ENCODE results near the gene TP53I13.

TP53I13 gene

DNA sequence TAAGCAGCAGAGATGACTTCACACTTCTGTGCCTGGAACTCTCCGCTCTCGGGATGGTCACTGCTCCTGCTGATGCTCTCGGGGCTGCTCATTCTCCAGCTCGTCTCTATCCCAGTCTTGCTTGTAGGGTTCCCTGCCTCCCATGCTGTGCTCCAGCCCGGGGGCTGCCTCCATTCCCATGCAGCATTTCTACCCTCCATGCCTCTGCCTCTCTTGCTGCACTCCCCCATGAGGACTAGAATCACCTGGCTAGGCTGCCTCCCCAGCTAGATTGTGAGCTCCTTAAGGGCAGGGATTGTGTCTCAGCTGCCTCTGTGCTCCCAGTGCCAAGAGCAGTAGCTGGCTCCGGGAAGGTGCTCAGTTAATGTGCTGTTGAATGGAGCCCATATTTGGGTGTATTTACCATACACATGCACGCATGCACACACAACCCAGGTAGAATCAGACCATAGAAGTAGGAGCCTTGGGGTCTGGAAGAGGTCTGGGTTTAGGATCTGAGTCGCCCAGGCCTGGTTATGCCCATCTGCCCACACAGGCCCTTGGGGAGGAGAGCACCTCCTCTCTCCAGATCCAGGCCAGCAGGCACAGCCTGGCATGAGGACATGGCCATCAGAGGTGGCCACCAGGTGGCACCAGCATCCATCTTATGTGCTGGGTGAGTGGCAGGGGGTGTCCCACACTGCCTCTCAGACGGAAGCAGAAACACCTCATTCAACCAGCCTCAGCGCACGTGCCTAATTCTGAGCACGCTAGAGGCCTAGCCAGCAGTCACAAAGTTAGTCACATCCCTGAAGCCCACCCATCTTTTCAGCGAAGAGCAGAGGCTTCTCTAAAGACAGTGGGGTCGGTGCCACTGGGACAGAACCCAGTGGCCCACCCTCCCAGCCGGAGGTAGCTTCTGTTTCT, 11.6 kb downstream of the TP53I13 start:
- Histone ChIP-seq H3K9me3 (ENCODE audit: control insufficient read depth, insufficient read depth, low read depth, low read length) (no peaks in the 10 kb centered on the region), H3K4me3 (ENCODE audit: low read depth, low read length) (no peak overlapping the region), H3K27ac (ENCODE audit: extremely low read depth, low read depth, low read length) (no peak overlapping the region), H3K4me1 (ENCODE audit: control insufficient read depth, insufficient read depth, low read length) (no peaks in the 10 kb centered on the region), H3K36me3 (ENCODE audit: control insufficient read depth in 2 of 2, insufficient read depth in 1 of 2, low read length in 2 of 2) (peaks cover 11 to 92% of the 10 kb centered on the region in 2 experiments; a peak in 2 of 3 replicates)
- ChIA-PET POLR2A (interaction anchor here (1.2 to 2.0 kb wide), 2 partner anchors 12 to 14 kb away, joined by 4 to 14 read pairs; no protein-coding TSS in a partner anchor), CTCF (interaction anchor here (0.5 to 5.9 kb wide), 17 partner anchors 11 to 759 kb away, joined by 3 to 74 read pairs (median 4); partner anchors contain the start of genes ANKRD13B and TP53I13)
- TF ChIP-seq ZNF600 (tag by site-specific recombination; IDR thresholded peaks at IDR 0.05) (peak; percentile 40), ZBTB48 (tag by site-specific recombination; IDR thresholded peaks at IDR 0.05) (0 out of 2 replicates have a peak, but pooled peaks have one; percentile 27), KLF16 (tag by site-specific recombination; IDR thresholded peaks at IDR 0.05) (peak; percentile 72; the same call in 1 of the 2 replicates), ZBTB8A (tag by site-specific recombination; IDR thresholded peaks at IDR 0.05) (peak; percentile 38; the same call in 1 of the 2 replicates), ZNF76 (tag by site-specific recombination; IDR thresholded peaks at IDR 0.05; ENCODE audit: borderline replicate concordance, low read depth) (peak; percentile 71; the same call in 1 of the 2 replicates), ZNF521 (tag by site-specific recombination; IDR thresholded peaks at IDR 0.05) (no peak), ZNF830 (tag by site-specific recombination; IDR thresholded peaks at IDR 0.05; ENCODE audit: low read depth) (no peak), GLIS1 (tag by site-specific recombination; IDR thresholded peaks at IDR 0.05) (peak; percentile 78), ZXDB (tag by site-specific recombination; IDR thresholded peaks at IDR 0.05) (no peak), ZNF335 (tag by site-specific recombination; conservative IDR thresholded peaks at IDR 0.05) (peak; percentile 25; the same call in 1 of the 2 replicates), OSR2 (tag by site-specific recombination; IDR thresholded peaks at IDR 0.05) (peak; percentile 65; the same call in 1 of the 2 replicates), ZNF2 (tag by site-specific recombination; IDR thresholded peaks at IDR 0.05) (peak; percentile 45; the same call in 1 of the 2 replicates), ZNF707 (tag by site-specific recombination; IDR thresholded peaks at IDR 0.05) (no peak), ZNF548 (tag by site-specific recombination; IDR thresholded peaks at IDR 0.05) (no peak), ZNF157 (tag by site-specific recombination; IDR thresholded peaks at IDR 0.05) (no peak), ZNF624 (tag by site-specific recombination; IDR thresholded peaks at IDR 0.05) (no peak), KLF8 (tag by site-specific recombination; IDR thresholded peaks at IDR 0.05) (no peak), ZNF133 (tag by site-specific recombination; IDR thresholded peaks at IDR 0.05) (no peak), ZBTB20 (tag by site-specific recombination; IDR thresholded peaks at IDR 0.05) (no peak), ZNF777 (tag by site-specific recombination; IDR thresholded peaks at IDR 0.05; ENCODE audit: borderline replicate concordance) (no peak), KLF1 (tag by site-specific recombination; IDR thresholded peaks at IDR 0.05) (no peak), GFI1B (tag by site-specific recombination; IDR thresholded peaks at IDR 0.05) (no peak), ZNF132 (tag by site-specific recombination; IDR thresholded peaks at IDR 0.05; ENCODE audit: borderline replicate concordance) (no peak)
- TF ChIP-seq, protein P1, sequence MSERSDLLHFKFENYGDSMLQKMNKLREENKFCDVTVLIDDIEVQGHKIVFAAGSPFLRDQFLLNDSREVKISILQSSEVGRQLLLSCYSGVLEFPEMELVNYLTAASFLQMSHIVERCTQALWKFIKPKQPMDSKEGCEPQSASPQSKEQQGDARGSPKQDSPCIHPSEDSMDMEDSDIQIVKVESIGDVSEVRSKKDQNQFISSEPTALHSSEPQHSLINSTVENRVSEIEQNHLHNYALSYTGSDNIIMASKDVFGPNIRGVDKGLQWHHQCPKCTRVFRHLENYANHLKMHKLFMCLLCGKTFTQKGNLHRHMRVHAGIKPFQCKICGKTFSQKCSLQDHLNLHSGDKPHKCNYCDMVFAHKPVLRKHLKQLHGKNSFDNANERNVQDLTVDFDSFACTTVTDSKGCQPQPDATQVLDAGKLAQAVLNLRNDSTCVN (tag by site-specific recombination; optimal IDR thresholded peaks at IDR 0.05): peak; percentile 9
- TF ChIP-seq, protein P2, sequence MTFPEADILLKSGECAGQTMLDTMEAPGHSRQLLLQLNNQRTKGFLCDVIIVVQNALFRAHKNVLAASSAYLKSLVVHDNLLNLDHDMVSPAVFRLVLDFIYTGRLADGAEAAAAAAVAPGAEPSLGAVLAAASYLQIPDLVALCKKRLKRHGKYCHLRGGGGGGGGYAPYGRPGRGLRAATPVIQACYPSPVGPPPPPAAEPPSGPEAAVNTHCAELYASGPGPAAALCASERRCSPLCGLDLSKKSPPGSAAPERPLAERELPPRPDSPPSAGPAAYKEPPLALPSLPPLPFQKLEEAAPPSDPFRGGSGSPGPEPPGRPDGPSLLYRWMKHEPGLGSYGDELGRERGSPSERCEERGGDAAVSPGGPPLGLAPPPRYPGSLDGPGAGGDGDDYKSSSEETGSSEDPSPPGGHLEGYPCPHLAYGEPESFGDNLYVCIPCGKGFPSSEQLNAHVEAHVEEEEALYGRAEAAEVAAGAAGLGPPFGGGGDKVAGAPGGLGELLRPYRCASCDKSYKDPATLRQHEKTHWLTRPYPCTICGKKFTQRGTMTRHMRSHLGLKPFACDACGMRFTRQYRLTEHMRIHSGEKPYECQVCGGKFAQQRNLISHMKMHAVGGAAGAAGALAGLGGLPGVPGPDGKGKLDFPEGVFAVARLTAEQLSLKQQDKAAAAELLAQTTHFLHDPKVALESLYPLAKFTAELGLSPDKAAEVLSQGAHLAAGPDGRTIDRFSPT (tag by site-specific recombination; IDR thresholded peaks at IDR 0.05): 0 out of 2 replicates have a peak, but pooled peaks have one; percentile 15
- TF ChIP-seq, protein P3, sequence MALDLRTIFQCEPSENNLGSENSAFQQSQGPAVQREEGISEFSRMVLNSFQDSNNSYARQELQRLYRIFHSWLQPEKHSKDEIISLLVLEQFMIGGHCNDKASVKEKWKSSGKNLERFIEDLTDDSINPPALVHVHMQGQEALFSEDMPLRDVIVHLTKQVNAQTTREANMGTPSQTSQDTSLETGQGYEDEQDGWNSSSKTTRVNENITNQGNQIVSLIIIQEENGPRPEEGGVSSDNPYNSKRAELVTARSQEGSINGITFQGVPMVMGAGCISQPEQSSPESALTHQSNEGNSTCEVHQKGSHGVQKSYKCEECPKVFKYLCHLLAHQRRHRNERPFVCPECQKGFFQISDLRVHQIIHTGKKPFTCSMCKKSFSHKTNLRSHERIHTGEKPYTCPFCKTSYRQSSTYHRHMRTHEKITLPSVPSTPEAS (tag by site-specific recombination; IDR thresholded peaks at IDR 0.05): no peak
- TF ChIP-seq, protein P4, sequence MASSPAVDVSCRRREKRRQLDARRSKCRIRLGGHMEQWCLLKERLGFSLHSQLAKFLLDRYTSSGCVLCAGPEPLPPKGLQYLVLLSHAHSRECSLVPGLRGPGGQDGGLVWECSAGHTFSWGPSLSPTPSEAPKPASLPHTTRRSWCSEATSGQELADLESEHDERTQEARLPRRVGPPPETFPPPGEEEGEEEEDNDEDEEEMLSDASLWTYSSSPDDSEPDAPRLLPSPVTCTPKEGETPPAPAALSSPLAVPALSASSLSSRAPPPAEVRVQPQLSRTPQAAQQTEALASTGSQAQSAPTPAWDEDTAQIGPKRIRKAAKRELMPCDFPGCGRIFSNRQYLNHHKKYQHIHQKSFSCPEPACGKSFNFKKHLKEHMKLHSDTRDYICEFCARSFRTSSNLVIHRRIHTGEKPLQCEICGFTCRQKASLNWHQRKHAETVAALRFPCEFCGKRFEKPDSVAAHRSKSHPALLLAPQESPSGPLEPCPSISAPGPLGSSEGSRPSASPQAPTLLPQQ (tag by site-specific recombination; IDR thresholded peaks at IDR 0.05): peak; percentile 36; the same call in 1 of the 2 replicates
- TF ChIP-seq, protein P5, sequence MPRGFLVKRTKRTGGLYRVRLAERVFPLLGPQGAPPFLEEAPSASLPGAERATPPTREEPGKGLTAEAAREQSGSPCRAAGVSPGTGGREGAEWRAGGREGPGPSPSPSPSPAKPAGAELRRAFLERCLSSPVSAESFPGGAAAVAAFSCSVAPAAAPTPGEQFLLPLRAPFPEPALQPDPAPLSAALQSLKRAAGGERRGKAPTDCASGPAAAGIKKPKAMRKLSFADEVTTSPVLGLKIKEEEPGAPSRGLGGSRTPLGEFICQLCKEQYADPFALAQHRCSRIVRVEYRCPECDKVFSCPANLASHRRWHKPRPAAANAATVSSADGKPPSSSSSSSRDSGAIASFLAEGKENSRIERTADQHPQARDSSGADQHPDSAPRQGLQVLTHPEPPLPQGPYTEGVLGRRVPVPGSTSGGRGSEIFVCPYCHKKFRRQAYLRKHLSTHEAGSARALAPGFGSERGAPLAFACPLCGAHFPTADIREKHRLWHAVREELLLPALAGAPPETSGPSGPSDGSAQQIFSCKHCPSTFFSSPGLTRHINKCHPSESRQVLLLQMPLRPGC (tag by site-specific recombination; IDR thresholded peaks at IDR 0.05): 0 out of 2 replicates have a peak, but pooled peaks have one; percentile 12

All from HEK293 (cell line).